Measurements from ENCODE around the gene SH3GLB1. TPM values are rescaled to one million over a fixed set of nuclear protein-coding genes. Genes with fewer than 3 reads are reported as not detected.
"Not testable (repeated sequence)": the region's sequence is repeated elsewhere in the genome, so short reads cannot be mapped to it uniquely, and the experiment has no call there.

Gene SH3GLB1
- 35.7 and 41.5 TPM in 2 replicates for total RNA-seq
- 57.4 and 62.6 TPM in 2 replicates for polyA plus RNA-seq

DNA sequence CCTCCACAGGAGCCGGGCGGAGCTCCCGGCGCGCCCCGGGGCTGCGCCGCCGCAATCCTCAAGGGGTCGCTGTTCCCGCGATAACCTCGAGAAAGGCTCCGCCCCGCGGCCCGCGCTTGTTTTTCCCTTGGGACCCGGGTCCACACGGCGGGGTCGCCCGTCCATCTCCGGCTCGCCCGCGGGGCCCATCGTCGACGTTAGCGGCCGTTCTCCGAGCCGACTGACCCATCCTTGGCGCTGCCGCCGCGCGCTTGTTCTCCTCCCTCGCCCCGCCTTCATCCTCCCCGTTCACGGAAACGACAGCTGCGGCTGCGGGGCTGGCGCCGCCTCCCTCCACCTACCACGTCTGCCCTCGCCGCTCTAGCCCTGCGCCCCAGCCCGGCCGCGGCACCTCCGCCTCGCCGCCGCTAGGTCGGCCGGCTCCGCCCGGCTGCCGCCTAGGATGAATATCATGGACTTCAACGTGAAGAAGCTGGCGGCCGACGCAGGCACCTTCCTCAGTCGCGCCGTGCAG lies at the start of gene SH3GLB1:
TSS of gene SH3GLB1 (plus strand) at position 119 of the 514 bp plus-strand sequence. CDS start at position 443, 324 bp downstream.
- Histone ChIP-seq H3K9me3 (ENCODE audit: low read depth) (no peaks in the 10 kb centered on the region), H3K4me1 (ENCODE audit: low read depth) (peaks cover 22% of the 10 kb centered on the region), H3K36me3 (no peaks in the 10 kb centered on the region), H3K27me3 (no peaks in the 10 kb centered on the region), H3K27ac (peak within 1 kb of the TSS; percentile 94), H3K4me3 (peak within 1 kb of the TSS; percentile 72)
- DNase-seq (ENCODE audit: low read depth in 1 of 2, low spot score in 1 of 2): peak; percentile 94
- TF ChIP-seq, protein P1, sequence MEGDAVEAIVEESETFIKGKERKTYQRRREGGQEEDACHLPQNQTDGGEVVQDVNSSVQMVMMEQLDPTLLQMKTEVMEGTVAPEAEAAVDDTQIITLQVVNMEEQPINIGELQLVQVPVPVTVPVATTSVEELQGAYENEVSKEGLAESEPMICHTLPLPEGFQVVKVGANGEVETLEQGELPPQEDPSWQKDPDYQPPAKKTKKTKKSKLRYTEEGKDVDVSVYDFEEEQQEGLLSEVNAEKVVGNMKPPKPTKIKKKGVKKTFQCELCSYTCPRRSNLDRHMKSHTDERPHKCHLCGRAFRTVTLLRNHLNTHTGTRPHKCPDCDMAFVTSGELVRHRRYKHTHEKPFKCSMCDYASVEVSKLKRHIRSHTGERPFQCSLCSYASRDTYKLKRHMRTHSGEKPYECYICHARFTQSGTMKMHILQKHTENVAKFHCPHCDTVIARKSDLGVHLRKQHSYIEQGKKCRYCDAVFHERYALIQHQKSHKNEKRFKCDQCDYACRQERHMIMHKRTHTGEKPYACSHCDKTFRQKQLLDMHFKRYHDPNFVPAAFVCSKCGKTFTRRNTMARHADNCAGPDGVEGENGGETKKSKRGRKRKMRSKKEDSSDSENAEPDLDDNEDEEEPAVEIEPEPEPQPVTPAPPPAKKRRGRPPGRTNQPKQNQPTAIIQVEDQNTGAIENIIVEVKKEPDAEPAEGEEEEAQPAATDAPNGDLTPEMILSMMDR (IDR thresholded peaks at IDR 0.05; ENCODE audit: low read depth, low read length): peak; percentile 80

DNA sequence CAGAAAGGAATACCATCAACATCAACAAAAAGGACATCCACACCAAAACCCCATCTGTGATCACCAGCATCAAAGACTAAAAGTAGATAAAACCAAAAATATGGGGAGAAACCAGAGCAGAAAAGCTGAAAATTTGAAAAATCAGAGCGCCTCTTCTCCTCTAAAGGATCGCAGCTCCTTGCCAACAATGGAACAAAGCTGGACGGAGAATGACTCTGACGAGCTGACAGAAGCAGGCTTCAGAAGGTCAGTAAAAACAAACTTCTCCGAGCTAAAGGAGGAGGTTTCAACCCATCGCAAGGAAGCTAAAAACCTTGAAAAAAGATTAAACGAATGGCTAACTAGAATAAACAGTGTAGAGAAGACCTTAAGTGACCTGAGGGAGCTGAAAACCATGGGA lies 46.0 kb upstream of the SH3GLB1 start:
- H3K36me3 ChIP-seq; H3K9me3 ChIP-seq (ENCODE audit: low read depth); H3K4me1 ChIP-seq (ENCODE audit: low read depth); H3K4me3 ChIP-seq; H3K27ac ChIP-seq; H3K27me3 ChIP-seq; DNase-seq (ENCODE audit: low read depth in 1 of 2, low spot score in 1 of 2): not testable (repeated sequence)

DNA sequence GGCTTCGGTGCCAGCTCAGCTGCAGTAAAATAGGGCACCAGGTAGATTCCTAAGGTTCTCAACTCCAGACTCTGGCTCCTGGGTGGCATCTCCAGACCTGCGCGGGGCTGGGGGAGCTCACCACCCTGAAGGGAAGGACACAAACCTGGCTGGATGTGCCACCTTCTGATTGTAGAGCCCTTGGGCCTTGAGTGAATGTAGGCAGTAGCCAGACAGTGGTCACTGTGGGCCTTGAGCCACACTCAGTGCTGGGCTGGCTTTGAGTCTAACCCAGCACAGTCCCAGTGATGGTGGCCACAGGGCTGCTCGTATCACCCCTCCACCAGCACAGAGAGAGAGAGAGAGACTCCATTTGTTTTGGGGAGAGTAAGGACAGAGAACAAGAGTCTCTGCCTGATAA lies 38.0 kb upstream of the SH3GLB1 start:
- Histone ChIP-seq H3K36me3 (no peaks in the 10 kb centered on the region), H3K9me3 (ENCODE audit: low read depth) (no peaks in the 10 kb centered on the region), H3K4me3 (no peak overlapping the region), H3K4me1 (ENCODE audit: low read depth) (no peaks in the 10 kb centered on the region), H3K27me3 (no peaks in the 10 kb centered on the region), H3K27ac (no peak overlapping the region)
- no peak for DNase-seq (ENCODE audit: low read depth in 1 of 2, low spot score in 1 of 2)
- TF ChIP-seq, protein P1 (IDR thresholded peaks at IDR 0.05; ENCODE audit: low read depth, low read length): no peak

DNA sequence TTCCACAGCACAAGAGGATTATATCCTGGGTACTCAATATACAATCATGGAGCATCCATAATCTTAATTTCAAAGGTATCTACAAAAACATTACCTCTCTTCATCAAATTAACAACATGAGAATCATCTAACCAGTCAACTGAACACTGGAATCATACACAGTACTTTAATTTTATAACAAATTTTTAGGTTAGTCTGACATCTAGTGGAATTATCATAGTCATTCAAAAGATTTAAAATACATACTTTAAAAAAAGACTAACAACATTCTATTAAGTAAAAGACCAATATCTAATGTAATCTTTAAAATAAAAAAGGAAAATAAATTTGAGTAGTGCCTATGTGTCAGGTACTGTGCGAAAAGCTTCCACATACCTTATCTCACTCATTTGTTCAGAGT lies 16.8 kb upstream of the SH3GLB1 start:
- peak in 1 of 2 donors; percentile 47 for DNase-seq (ENCODE audit: low read depth in 1 of 2, low spot score in 1 of 2)
- H3K36me3 ChIP-seq: no peaks in the 10 kb centered on the region

DNA sequence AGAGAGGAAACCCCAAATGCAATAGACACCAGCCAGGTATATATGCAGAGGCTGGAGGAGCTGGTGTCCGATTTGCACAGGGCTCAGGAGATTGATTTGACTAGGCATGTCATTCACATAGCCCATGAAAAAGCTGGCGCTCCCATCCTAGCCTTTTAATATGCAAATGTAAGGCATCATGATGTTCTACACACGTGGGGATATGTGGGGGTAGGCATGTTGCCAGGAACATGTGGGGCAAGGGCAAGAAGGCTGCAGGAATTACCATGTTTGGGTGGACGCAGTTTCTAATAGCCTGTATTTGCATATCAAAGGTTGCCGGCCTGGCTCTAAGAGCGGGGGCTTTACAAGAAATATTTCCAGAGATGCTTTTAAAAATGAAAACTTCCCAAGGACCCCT lies 11.7 kb upstream of the SH3GLB1 start:
- Histone ChIP-seq H3K27me3 (no peaks in the 10 kb centered on the region), H3K9me3 (ENCODE audit: low read depth) (no peaks in the 10 kb centered on the region), H3K36me3 (no peaks in the 10 kb centered on the region), H3K4me1 (ENCODE audit: low read depth) (no peaks in the 10 kb centered on the region), H3K27ac (no peak overlapping the region), H3K4me3 (no peak overlapping the region)
- DNase-seq (ENCODE audit: low read depth in 1 of 2, low spot score in 1 of 2): no peak
- TF ChIP-seq, protein P1 (IDR thresholded peaks at IDR 0.05; ENCODE audit: low read depth, low read length): no peak

More for the DNA sequence above, 16.8 kb upstream of the SH3GLB1 start:
- no peak overlapping the region for H3K27ac ChIP-seq
- H3K4me1 ChIP-seq (ENCODE audit: low read depth): no peaks in the 10 kb centered on the region
- no peak overlapping the region for H3K4me3 ChIP-seq
- H3K27me3 ChIP-seq: no peaks in the 10 kb centered on the region
- H3K9me3 ChIP-seq (ENCODE audit: low read depth): no peaks in the 10 kb centered on the region
- TF ChIP-seq, protein P1 (IDR thresholded peaks at IDR 0.05; ENCODE audit: low read depth, low read length): no peak

DNA sequence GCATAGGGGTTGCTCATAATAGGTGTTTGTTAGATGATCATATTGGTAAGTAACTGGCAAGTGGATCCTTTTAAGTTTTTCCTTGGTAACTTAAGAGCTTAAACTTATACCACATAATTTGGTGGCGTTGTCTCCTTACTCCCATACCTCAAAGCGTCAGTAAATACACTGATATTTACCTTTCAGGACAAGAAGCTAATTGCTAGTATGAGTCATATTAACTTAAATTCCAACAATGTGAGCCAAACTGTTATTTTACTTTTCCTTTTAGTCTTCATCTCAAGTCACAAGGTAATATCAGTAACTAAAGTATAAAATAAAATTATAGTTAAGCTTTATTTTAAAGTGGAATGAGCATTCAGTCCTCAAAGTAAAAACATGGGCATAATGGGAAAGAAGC lies 9.0 kb upstream of the SH3GLB1 start:
- Histone ChIP-seq H3K4me1 (ENCODE audit: low read depth) (no peaks in the 10 kb centered on the region), H3K27me3 (no peaks in the 10 kb centered on the region), H3K27ac (no peak overlapping the region), H3K9me3 (ENCODE audit: low read depth) (no peaks in the 10 kb centered on the region), H3K36me3 (no peaks in the 10 kb centered on the region), H3K4me3 (no peak overlapping the region)
- TF ChIP-seq, protein P1 (IDR thresholded peaks at IDR 0.05; ENCODE audit: low read depth, low read length): no peak
- no peak for DNase-seq (ENCODE audit: low read depth in 1 of 2, low spot score in 1 of 2)
